CD14-positive monocyte (primary cell): ENCODE measurements around the gene RAB40C. TPM values are rescaled to one million over a fixed set of nuclear protein-coding genes. Genes with fewer than 3 reads are reported as not detected.
A peak's percentile ranks its signal among the peaks of the same experiment; 100 is the strongest.

Experiments
- DNase-seq, 3 donors: peaks; one replicate each; pipeline ENCODE4 v3.0.0-alpha.2; 2011 to 2022
- H2AFZ ChIP-seq: 2 replicates; pipeline ENCODE4 v1.6.0; 2012; ENCODE audit warnings: mild to moderate bottlenecking, low read depth, low read length, inconsistent platforms; ENCODE audit not compliant: insufficient read depth, poor library complexity, severe bottlenecking
- H3K27ac ChIP-seq, 2 donors: 1 replicate in 1 of 2; 2 replicates in 1 of 2; pipeline ENCODE4 v1.5.1; 2012 to 2013; ENCODE audit warnings: low read length in 2 of 2, control low read depth in 1 of 2, inconsistent platforms in 1 of 2, low read depth in 1 of 2, mild to moderate bottlenecking in 1 of 2
- H3K27me3 ChIP-seq, 2 donors: one replicate each; pipeline versions ENCODE4 v1.6.0 to v1.6.1; 2011 to 2013; ENCODE audit warnings: low read length in 2 of 2; ENCODE audit not compliant: control insufficient read depth in 2 of 2, insufficient read depth in 2 of 2
- H3K36me3 ChIP-seq, 2 donors: replicated peaks in 1 of 2; 1 replicate in 1 of 2; 2 replicates in 1 of 2; pipeline versions ENCODE4 v1.5.1 to v1.6.1; 2012 to 2013; ENCODE audit warnings: low read length in 2 of 2, control low read depth in 1 of 2, inconsistent platforms in 1 of 2, mild to moderate bottlenecking in 1 of 2; ENCODE audit not compliant: insufficient read depth in 2 of 2, control insufficient read depth in 1 of 2
- H3K4me1 ChIP-seq, 2 donors: 1 replicate in 1 of 2; 2 replicates in 1 of 2; pipeline versions ENCODE4 v1.5.1 to v1.6.1; 2012 to 2013; ENCODE audit warnings: low read length in 2 of 2, control low read depth in 1 of 2, inconsistent platforms in 1 of 2, mild to moderate bottlenecking in 1 of 2, moderate library complexity in 1 of 2; ENCODE audit not compliant: insufficient read depth in 2 of 2, control insufficient read depth in 1 of 2
- H3K4me2 ChIP-seq: replicated peaks from 2 replicates; pipeline ENCODE3; 2012; ENCODE audit warnings: low read length, moderate library complexity, mild to moderate bottlenecking; ENCODE audit not compliant: poor library complexity, severe bottlenecking; ENCODE audit errors: extremely low read depth
- H3K4me3 ChIP-seq, 3 experiments: fragments of 200-600 bp in 1 of 3; sonication (generic) in 1 of 3; replicated peaks in 1 of 3; 1 replicate in 2 of 3; 2 replicates in 1 of 3; pipeline ENCODE4 v1.5.1; 2011 to 2013; ENCODE audit warnings: low read length in 3 of 3, mild to moderate bottlenecking in 3 of 3, control low read depth in 2 of 3, low read depth in 2 of 3, inconsistent platforms in 1 of 3, moderate library complexity in 1 of 3
- H3K79me2 ChIP-seq: 2 replicates; pipeline ENCODE4 v1.6.0; 2012; ENCODE audit warnings: mild to moderate bottlenecking, control low read depth, inconsistent platforms, low read length, moderate library complexity; ENCODE audit not compliant: insufficient read depth
- H3K9ac ChIP-seq: 2 replicates; pipeline ENCODE4 v1.6.0; 2017; ENCODE audit warnings: low read length, mild to moderate bottlenecking; ENCODE audit not compliant: insufficient read depth, poor library complexity, severe bottlenecking
- H3K9me3 ChIP-seq, 2 donors: replicated peaks in 1 of 2; 1 replicate in 1 of 2; 2 replicates in 1 of 2; pipeline versions ENCODE4 v1.5.1 to v1.6.1; 2012 to 2013; ENCODE audit warnings: low read length in 2 of 2, control low read depth in 1 of 2; ENCODE audit not compliant: control insufficient read depth in 1 of 2, insufficient read depth in 1 of 2
- H4K20me1 ChIP-seq: 2 replicates; pipeline ENCODE4 v1.6.0; 2012; ENCODE audit warnings: mild to moderate bottlenecking, low read length, control low read depth, moderate library complexity; ENCODE audit not compliant: insufficient read depth
- H3K27ac Mint-ChIP-seq, 7 donors: one replicate each; pipeline ENCODE4 v1.8.0; 2020; ENCODE audit warnings: mild to moderate bottlenecking in 7 of 7, mixed read lengths in 7 of 7, moderate library complexity in 6 of 7, inconsistent platforms in 2 of 7
- H3K27me3 Mint-ChIP-seq, 3 donors: one replicate each; pipeline ENCODE4 v1.8.0; 2021 to 2022; ENCODE audit warnings: low read depth in 3 of 3, mild to moderate bottlenecking in 3 of 3, mixed read lengths in 3 of 3, moderate library complexity in 3 of 3, inconsistent platforms in 1 of 3
- H3K36me3 Mint-ChIP-seq, 2 donors: one replicate each; pipeline ENCODE4 v1.8.0; 2020; ENCODE audit warnings: mixed read lengths in 2 of 2, inconsistent platforms in 1 of 2, mild to moderate bottlenecking in 1 of 2
- H3K4me1 Mint-ChIP-seq: one replicate; pipeline ENCODE4 v1.8.0; 2020; ENCODE audit warnings: mild to moderate bottlenecking, mixed read lengths
- H3K4me3 Mint-ChIP-seq, 2 donors: one replicate each; pipeline ENCODE4 v1.8.0; 2020; ENCODE audit warnings: mild to moderate bottlenecking in 2 of 2, mixed read lengths in 2 of 2, moderate library complexity in 1 of 2
- H3K9me3 Mint-ChIP-seq, 7 donors: one replicate each; pipeline ENCODE4 v1.8.0; 2020 to 2022; ENCODE audit warnings: mixed read lengths in 7 of 7, mild to moderate bottlenecking in 6 of 7, moderate library complexity in 6 of 7, inconsistent platforms in 2 of 7
- CTCF ChIP-seq: fragments of 200-600 bp; IDR thresholded peaks from one replicate; pipeline ENCODE4 v1.8.0; 2022; ENCODE audit warnings: antibody characterized with exemption, mild to moderate bottlenecking
- WGBS: methylation state at CpG from one replicate; pipeline ENCODE4 v1.1.5; 2013; ENCODE audit warnings: missing lambda C conversion rate; ENCODE audit not compliant: insufficient coverage; 5-methylcytosine and 5-hydroxymethylcytosine counted together
- intact Hi-C, 2 donors: fragments of 100-400 bp; cut with micrococcal nuclease; formaldehyde crosslinking; loops; one replicate each; pipeline versions ENCODE4 v1.15.0 to v1.15.1; 2023
- polyA plus RNA-seq, 3 donors: library from polyadenylated mRNA; depleted of rRNA in 1 of 3; unstranded in 2 of 3; stranded (reverse) in 1 of 3; fragments of 300-500 nt in 2 of 3; fragments of >200 nt in 1 of 3; fragmentation: Illumina TruSeq in 2 of 3; gene quantifications; 1 replicate in 2 of 3; 2 replicates in 1 of 3; pipeline ENCODE4 v1.2.3, GENCODE V29; 2012 to 2021

RAB40C gene
- polyA plus RNA-seq, 3 donors: 10.0 to 22.6 (median 10.9) TPM

- peaks cover 90% of the 10 kb centered on the region for H4K20me1 ChIP-seq
- peaks cover 43% of the 10 kb centered on the region for H3K79me2 ChIP-seq
- H3K4me1 Mint-ChIP-seq: no peaks in the 10 kb centered on the region
- H3K4me2 ChIP-seq: no peak overlapping the region
- H3K4me1 ChIP-seq: peaks cover 0 to 14% of the 10 kb centered on the region in 2 donors
- peaks cover 7 to 13% of the 10 kb centered on the region in 2 donors for H3K36me3 Mint-ChIP-seq
- no peak for TF ChIP-seq CTCF
- H3K36me3 ChIP-seq: peaks cover 16 to 33% of the 10 kb centered on the region in 2 donors
- H3K27ac ChIP-seq: no peak overlapping the region
- no peaks in the 10 kb centered on the region for H3K27me3 Mint-ChIP-seq
- H3K4me3 Mint-ChIP-seq: no peak overlapping the region
- no peak overlapping the region for H2AFZ ChIP-seq
- peak overlapping the region in 1 of 7 donors; percentile 64 for H3K27ac Mint-ChIP-seq
- no peaks in the 10 kb centered on the region for H3K9me3 Mint-ChIP-seq
- no peak overlapping the region for H3K4me3 ChIP-seq
- 96% methylated on average over 48 of the region's 51 CpGs for WGBS
- H3K9me3 ChIP-seq: no peaks in the 10 kb centered on the region
- H3K9ac ChIP-seq: no peak overlapping the region
- intact Hi-C loops: no loop called here
- H3K27me3 ChIP-seq: no peaks in the 10 kb centered on the region
- DNase-seq: no peak
These were observed 46.3 kb upstream of the RAB40C start for GRCh38 chr16:543301-544164.

GRCh38 chr16:544517-544916, 45.3 kb upstream of the RAB40C start:
- DNase-seq: no peak
- Histone ChIP-seq H3K4me3 (no peak overlapping the region), H3K4me2 (no peak overlapping the region), H4K20me1 (peaks cover 81% of the 10 kb centered on the region), H3K27ac (no peak overlapping the region), H3K9ac (no peak overlapping the region), H2AFZ (no peak overlapping the region), H3K27me3 (no peaks in the 10 kb centered on the region), H3K4me1 (peaks cover 0 to 14% of the 10 kb centered on the region in 2 donors), H3K79me2 (peaks cover 33% of the 10 kb centered on the region), H3K36me3 (peaks cover 22 to 30% of the 10 kb centered on the region in 2 donors), H3K9me3 (no peaks in the 10 kb centered on the region)
- peaks cover 7 to 17% of the 10 kb centered on the region in 2 donors for H3K36me3 Mint-ChIP-seq
- no peaks in the 10 kb centered on the region for H3K4me1 Mint-ChIP-seq
- intact Hi-C loops: no loop called here
- no peak overlapping the region for H3K27ac Mint-ChIP-seq
- no peak overlapping the region for H3K4me3 Mint-ChIP-seq
- TF ChIP-seq CTCF: no peak
- 97% methylated on average over 17 of the region's 46 CpGs for WGBS
- no peaks in the 10 kb centered on the region for H3K9me3 Mint-ChIP-seq
- no peaks in the 10 kb centered on the region for H3K27me3 Mint-ChIP-seq
